HepG2 (cell line): ENCODE measurements around the gene CCSER2. TPM values are rescaled to one million over a fixed set of nuclear protein-coding genes. Genes with fewer than 3 reads are reported as not detected.

Source experiments
- ATAC-seq: fragments of 200-7000 bp; cut with Tn5 transposase; 3 replicates; pipeline ENCODE4 v1.9.1; 2020; ENCODE audit warnings: mild to moderate bottlenecking, moderate library complexity
- BruUV-seq: library from RNA; stranded (reverse); fragments of 400-500 nt; replicated peaks from 2 replicates; lab custom pipeline; 2021; lab: Mats Ljungman, UMichigan
- CTCF ChIA-PET: fragments of 300-600 bp; formaldehyde crosslinking; extraction: SDS; loops from one replicate; lab custom pipeline; 2021; ENCODE audit warnings: low total read pairs, inconsistent platforms, low intra/inter-chr PET ratio; lab: Yijun Ruan, JAX
- POLR2A ChIA-PET: fragments of 350-600 bp; sonication (Branson Sonifier 250); formaldehyde crosslinking; loops from one replicate; lab custom pipeline; 2020; ENCODE audit warnings: antibody characterized with exemption, inconsistent platforms; lab: Yijun Ruan, JAX
- DNase-seq: peaks from one replicate; pipeline ENCODE4 v3.0.0-alpha.2; 2015; ENCODE audit warnings: low spot score
- FAIRE-seq: peaks from 3 replicates; lab custom pipeline; 2011; peaks lifted over from hg19 to GRCh38; lab: Jason Lieb, UNC
- H2AFZ ChIP-seq: one replicate; pipeline ENCODE4 v1.6.1; 2011; ENCODE audit warnings: low read length, inconsistent platforms
- H3K27ac ChIP-seq: fragments of 300-600 bp; 3 replicates; pipeline ENCODE4 v1.8.0; 2011; ENCODE audit warnings: mixed run types, mild to moderate bottlenecking, mixed read lengths, low read length, inconsistent platforms; ENCODE audit not compliant: insufficient read depth; ENCODE audit errors: extremely low read length
- H3K27me3 ChIP-seq, 2 experiments: fragments of 200-600 bp in 1 of 2; 2 replicates in 1 of 2; 3 replicates in 1 of 2; pipeline versions ENCODE4 v1.6.0 to v1.8.0; 2011; ENCODE audit warnings: low read length in 2 of 2, mild to moderate bottlenecking in 2 of 2, moderate library complexity in 2 of 2, inconsistent platforms in 1 of 2; ENCODE audit not compliant: insufficient read depth in 2 of 2, control insufficient read depth in 1 of 2
- H3K36me3 ChIP-seq, 2 experiments: fragments of 200-600 bp in 1 of 2; replicated peaks in 1 of 2; 2 replicates in 1 of 2; 3 replicates in 1 of 2; pipeline versions ENCODE4 v1.5.1 to v1.8.0; 2011; ENCODE audit warnings: low read length in 2 of 2, inconsistent platforms in 1 of 2; ENCODE audit not compliant: insufficient read depth in 2 of 2, control insufficient read depth in 1 of 2
- H3K4me1 ChIP-seq: 2 replicates; pipeline ENCODE4 v1.5.1; 2012; ENCODE audit warnings: low read length, inconsistent platforms; ENCODE audit not compliant: insufficient read depth
- H3K4me2 ChIP-seq: 2 replicates; pipeline ENCODE4 v1.6.0; 2011; ENCODE audit warnings: low read depth, low read length, inconsistent platforms
- H3K4me3 ChIP-seq, 3 experiments: fragments of 200-600 bp in 1 of 3; sonication (generic), shearing (Covaris generic) in 1 of 3; replicated peaks in 1 of 3; 2 replicates each; pipeline ENCODE4 v1.5.1; 2011 to 2016; ENCODE audit warnings: low read length in 3 of 3, inconsistent platforms in 2 of 3, low read depth in 2 of 3, mild to moderate bottlenecking in 2 of 3, control low read depth in 1 of 3, mixed read lengths in 1 of 3; ENCODE audit not compliant: insufficient read depth in 1 of 3
- H3K79me2 ChIP-seq: one replicate; pipeline ENCODE4 v1.6.1; 2011; ENCODE audit warnings: low read length, inconsistent platforms; ENCODE audit not compliant: insufficient read depth
- H3K9ac ChIP-seq: 2 replicates; pipeline ENCODE4 v1.6.0; 2011; ENCODE audit warnings: mild to moderate bottlenecking, low read depth, low read length, inconsistent platforms; ENCODE audit not compliant: insufficient read depth
- H3K9me3 ChIP-seq: 2 replicates; pipeline ENCODE4 v1.5.1; 2012; ENCODE audit warnings: mild to moderate bottlenecking, low read length
- H4K20me1 ChIP-seq: 2 replicates; pipeline ENCODE4 v1.6.0; 2011; ENCODE audit warnings: inconsistent platforms, mild to moderate bottlenecking, low read length, moderate library complexity; ENCODE audit not compliant: insufficient read depth
- CC2D1A ChIP-seq: sonication (generic); formaldehyde crosslinking; IDR thresholded peaks from 2 replicates; pipeline ENCODE4 v1.8.1; 2023; ENCODE audit warnings: mild to moderate bottlenecking, missing genetic modification reagents
- DNMT3B ChIP-seq: conservative IDR thresholded peaks from 2 replicates; pipeline ENCODE4 v1.6.1; 2016; ENCODE audit warnings: missing biosample characterization, control low read depth
- FOXA1 ChIP-seq, 2 experiments: fragments of 450-650 bp in 1 of 2; sonication (generic) in 1 of 2; formaldehyde crosslinking in 1 of 2; IDR thresholded peaks; 2 replicates each; pipeline versions ENCODE4 v1.4.0 to v1.6.1; 2016 to 2020; ENCODE audit warnings: missing genetic modification reagents in 1 of 2
- HNF4G ChIP-seq, 2 experiments: sonication (generic) in 1 of 2; formaldehyde crosslinking in 1 of 2; IDR thresholded peaks; 2 replicates each; pipeline versions ENCODE4 v1.4.0 to v1.6.1; 2011 to 2020; ENCODE audit warnings: borderline replicate concordance in 2 of 2, low read depth in 2 of 2, mild to moderate bottlenecking in 2 of 2, low read length in 1 of 2, missing genetic modification reagents in 1 of 2, moderate library complexity in 1 of 2
- KDM6A ChIP-seq: IDR thresholded peaks from 2 replicates; pipeline ENCODE4 v1.6.1; 2016; ENCODE audit warnings: low read depth
- MEF2D ChIP-seq: sonication (generic); formaldehyde crosslinking; IDR thresholded peaks from 2 replicates; pipeline ENCODE4 v1.5.1; 2020; ENCODE audit warnings: mild to moderate bottlenecking, missing genetic modification reagents
- POLR2AphosphoS2 ChIP-seq: IDR thresholded peaks from 2 replicates; pipeline ENCODE4 v1.6.1; 2011; ENCODE audit warnings: low read depth, low read length, improper control_type of control experiment
- RXRB ChIP-seq: IDR thresholded peaks from 2 replicates; pipeline ENCODE4 v1.6.1; 2016; ENCODE audit warnings: borderline replicate concordance, missing genetic modification reagents, missing compliant biosample characterization
- THAP11 ChIP-seq: IDR thresholded peaks from 2 replicates; pipeline ENCODE4 v1.6.1; 2016; ENCODE audit warnings: missing biosample characterization, missing genetic modification reagents
- ZFAT ChIP-seq: sonication (generic); formaldehyde crosslinking; conservative IDR thresholded peaks from 2 replicates; pipeline ENCODE4 v1.8.1; 2023; ENCODE audit warnings: missing genetic modification reagents, inconsistent platforms
- ZNF614 ChIP-seq: IDR thresholded peaks from 2 replicates; pipeline ENCODE4 v1.6.1; 2018; ENCODE audit warnings: missing biosample characterization, missing genetic modification reagents, inconsistent platforms, borderline replicate concordance
- ZNF768 ChIP-seq: sonication (generic); formaldehyde crosslinking; IDR thresholded peaks from 2 replicates; pipeline ENCODE4 v1.4.0; 2020; ENCODE audit warnings: missing genetic modification reagents
- ZNF781 ChIP-seq: sonication (generic); formaldehyde crosslinking; IDR thresholded peaks from 2 replicates; pipeline ENCODE4 v1.5.1; 2020; ENCODE audit warnings: borderline replicate concordance, mild to moderate bottlenecking, missing genetic modification reagents; ENCODE audit errors: not compliant biosample characterization
- ZSCAN25 ChIP-seq: sonication (generic); formaldehyde crosslinking; IDR thresholded peaks from 2 replicates; pipeline ENCODE4 v1.8.0; 2022; ENCODE audit warnings: mild to moderate bottlenecking, missing genetic modification reagents
- WGBS: methylation state at CpG from one replicate; pipeline ENCODE4 v1.1.6; 2017; ENCODE audit warnings: low lambda C conversion rate; 5-methylcytosine and 5-hydroxymethylcytosine counted together
- in situ Hi-C: cut with HindIII; loops from 2 replicates; pipeline ENCODE4 v1.10.0; 2017; ENCODE audit warnings: low pct_unique_long_range_greater_than_20kb; ENCODE audit not compliant: extremely low pct_ligation_motif_present
- intact Hi-C: fragments of 100-400 bp; cut with micrococcal nuclease; formaldehyde crosslinking; loops from one replicate; pipeline ENCODE4 v1.10.0; 2022; ENCODE audit not compliant: unreplicated experiment
- polyA plus RNA-seq, 8 experiments: library from polyadenylated mRNA; depleted of rRNA in 3 of 8; stranded (reverse) in 7 of 8; unstranded in 1 of 8; fragments of >200 nt; fragmentation: Illumina TruSeq in 4 of 8; extraction: Trizol in 4 of 8; gene quantifications; 2 replicates each; pipeline versions ENCODE4 v1.2.1 to v1.2.3, GENCODE V29; 2011 to 2016; ENCODE audit warnings: low read depth in 4 of 8, missing spikeins in 1 of 8, mixed read lengths in 1 of 8; ENCODE audit not compliant: insufficient read depth in 1 of 8
- total RNA-seq, 5 experiments: library from RNA; depleted of rRNA; stranded (reverse); fragments of >200 nt; fragmentation: Illumina TruSeq; extraction: Trizol; gene quantifications; 2 replicates each; pipeline ENCODE4 v1.2.3, GENCODE V29; 2016; ENCODE audit warnings: low read depth in 1 of 5
- TF ChIP-seq, protein P1 (sequence below): sonication (generic); formaldehyde crosslinking; IDR thresholded peaks from 2 replicates; pipeline ENCODE4 v1.9.0; 2022; ENCODE audit warnings: low read depth, missing genetic modification reagents
- TF ChIP-seq, protein P2 (sequence below): sonication (generic); formaldehyde crosslinking; IDR thresholded peaks from 2 replicates; pipeline ENCODE4 v1.4.0; 2020; ENCODE audit warnings: mild to moderate bottlenecking, low read depth, missing genetic modification reagents

CCSER2 gene
- total and polyA plus RNA-seq, 2 of the 13 experiments (the other 11 are each of a cell fraction or from before 2014, with no cell fraction given): 13.3 to 17.2 TPM

DNA sequence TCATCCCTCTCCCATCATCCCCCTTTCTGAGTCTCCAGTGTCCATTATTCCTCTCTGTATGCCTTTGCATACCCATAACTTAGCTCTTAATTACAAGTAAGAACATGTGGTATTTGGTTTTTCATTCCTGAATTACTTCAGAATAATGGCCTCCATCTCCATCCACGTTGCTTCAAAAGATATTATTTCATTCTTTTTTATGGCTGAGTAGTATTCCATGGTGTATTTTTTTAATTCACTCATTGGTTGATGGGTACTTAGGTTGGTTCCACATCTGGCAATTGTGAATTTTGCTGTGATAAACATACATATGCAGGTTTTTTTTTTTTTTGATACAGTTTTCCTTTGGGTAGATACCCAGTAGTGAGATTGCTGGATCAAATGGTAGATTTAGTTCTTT, 40.4 kb downstream of the CCSER2 start:
- no TSS peak for BruUV-seq
- no peaks in the 10 kb centered on the region for H3K27me3 ChIP-seq
- ATAC-seq (no peak), FAIRE-seq (no peak)
- POLR2A ChIA-PET: no interaction called here
- H4K20me1 ChIP-seq: no peaks in the 10 kb centered on the region
- no peak overlapping the region for H3K9ac ChIP-seq
- no peak overlapping the region for H3K4me2 ChIP-seq
- CTCF ChIA-PET: no interaction called here
- peaks cover 14% of the 10 kb centered on the region for H3K79me2 ChIP-seq
- H3K27ac ChIP-seq: no peak overlapping the region
- in situ Hi-C loops: loop anchor here (5.0 to 10.0 kb wide), 2 partner anchors 104 to 173 kb away; no protein-coding TSS in a partner anchor
- H3K36me3 ChIP-seq: peaks cover 2 to 18% of the 10 kb centered on the region in 2 experiments; a peak in 4 of 5 replicates
- H2AFZ ChIP-seq: no peak overlapping the region
- TF ChIP-seq RXRB (no peak), ZFAT (no peak)
- TF ChIP-seq, protein P1, sequence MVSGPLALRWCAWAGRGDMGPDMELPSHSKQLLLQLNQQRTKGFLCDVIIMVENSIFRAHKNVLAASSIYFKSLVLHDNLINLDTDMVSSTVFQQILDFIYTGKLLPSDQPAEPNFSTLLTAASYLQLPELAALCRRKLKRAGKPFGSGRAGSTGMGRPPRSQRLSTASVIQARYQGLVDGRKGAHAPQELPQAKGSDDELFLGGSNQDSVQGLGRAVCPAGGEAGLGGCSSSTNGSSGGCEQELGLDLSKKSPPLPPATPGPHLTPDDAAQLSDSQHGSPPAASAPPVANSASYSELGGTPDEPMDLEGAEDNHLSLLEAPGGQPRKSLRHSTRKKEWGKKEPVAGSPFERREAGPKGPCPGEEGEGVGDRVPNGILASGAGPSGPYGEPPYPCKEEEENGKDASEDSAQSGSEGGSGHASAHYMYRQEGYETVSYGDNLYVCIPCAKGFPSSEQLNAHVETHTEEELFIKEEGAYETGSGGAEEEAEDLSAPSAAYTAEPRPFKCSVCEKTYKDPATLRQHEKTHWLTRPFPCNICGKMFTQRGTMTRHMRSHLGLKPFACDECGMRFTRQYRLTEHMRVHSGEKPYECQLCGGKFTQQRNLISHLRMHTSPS (CRISPR knock-in tag): no peak
- TF ChIP-seq, all 625 proteins: peak for 0
- no peak for DNase-seq
- no peaks in the 10 kb centered on the region for H3K4me1 ChIP-seq
- intact Hi-C loops: no loop called here
- no peaks in the 10 kb centered on the region for H3K9me3 ChIP-seq
- WGBS: 94% methylated on average over 1 of the region's 1 CpG
- H3K4me3 ChIP-seq: no peak overlapping the region

DNA sequence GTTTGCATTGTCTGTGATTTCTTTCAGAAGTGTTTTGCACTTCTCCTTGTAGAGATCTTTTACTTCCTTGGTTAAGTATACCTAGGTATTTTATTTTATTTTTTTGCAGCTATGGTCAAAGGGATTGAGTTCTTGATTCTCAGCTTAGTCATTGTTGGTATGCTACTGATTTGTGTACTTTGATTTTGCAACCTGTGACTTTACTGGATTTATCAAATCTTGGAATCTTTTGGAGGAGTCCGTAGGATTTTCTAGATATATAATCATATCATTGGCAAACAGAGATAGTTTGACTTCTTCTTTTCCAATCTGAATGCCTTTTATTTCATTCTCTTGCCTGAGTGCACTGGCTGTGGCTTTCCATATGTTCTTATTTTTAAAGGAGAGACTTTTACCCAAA, 41.9 kb downstream of the CCSER2 start:
- Histone ChIP-seq H3K9me3 (no peaks in the 10 kb centered on the region), H3K27ac (no peak overlapping the region), H2AFZ (no peak overlapping the region), H3K27me3 (no peaks in the 10 kb centered on the region), H3K9ac (no peak overlapping the region), H3K79me2 (peaks cover 12% of the 10 kb centered on the region), H3K36me3 (peaks cover 2 to 27% of the 10 kb centered on the region in 2 experiments; a peak in 4 of 5 replicates), H3K4me1 (no peaks in the 10 kb centered on the region), H4K20me1 (no peaks in the 10 kb centered on the region), H3K4me3 (no peak overlapping the region), H3K4me2 (no peak overlapping the region)
- intact Hi-C loops (no loop called here), in situ Hi-C loops (no loop called here)
- no TSS peak for BruUV-seq
- no peak for ATAC-seq
- no peak for FAIRE-seq
- ChIA-PET POLR2A (no interaction called here), CTCF (no interaction called here)
- no peak for DNase-seq
- 100% methylated on average over 1 of the region's 1 CpG for WGBS
- no peak for TF ChIP-seq ZSCAN25 (CRISPR knock-in tag)
- TF ChIP-seq ZNF781: no peak
- no peak for TF ChIP-seq POLR2AphosphoS2
- no peak for TF ChIP-seq MEF2D (CRISPR knock-in tag)
- TF ChIP-seq, protein P2, sequence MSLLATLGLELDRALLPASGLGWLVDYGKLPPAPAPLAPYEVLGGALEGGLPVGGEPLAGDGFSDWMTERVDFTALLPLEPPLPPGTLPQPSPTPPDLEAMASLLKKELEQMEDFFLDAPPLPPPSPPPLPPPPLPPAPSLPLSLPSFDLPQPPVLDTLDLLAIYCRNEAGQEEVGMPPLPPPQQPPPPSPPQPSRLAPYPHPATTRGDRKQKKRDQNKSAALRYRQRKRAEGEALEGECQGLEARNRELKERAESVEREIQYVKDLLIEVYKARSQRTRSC (CRISPR knock-in tag): no peak
- TF ChIP-seq DNMT3B (CRISPR knock-in tag): no peak
- TF ChIP-seq HNF4G (IDR thresholded peaks at IDR 0.05; ENCODE audit: borderline replicate concordance, low read depth, low read length): no peak
- no peak for TF ChIP-seq HNF4G (CRISPR knock-in tag; IDR thresholded peaks at IDR 0.05; ENCODE audit: borderline replicate concordance, low read depth)
- TF ChIP-seq KDM6A (CRISPR knock-in tag): no peak
- TF ChIP-seq ZNF768: no peak
- TF ChIP-seq THAP11 (CRISPR knock-in tag): no peak
- no peak for TF ChIP-seq FOXA1 (IDR thresholded peaks at IDR 0.05)
- TF ChIP-seq FOXA1 (CRISPR knock-in tag; IDR thresholded peaks at IDR 0.05): no peak
- no peak for TF ChIP-seq ZNF614 (CRISPR knock-in tag)
- TF ChIP-seq CC2D1A (CRISPR knock-in tag): no peak
